WTC11 (cell line): ENCODE data around the gene UBE2R2. TPM values are rescaled to one million over a fixed set of nuclear protein-coding genes. Genes with fewer than 3 reads are reported as not detected.

Experiments used
- ATAC-seq: fragments of 200-7000 bp; cut with Tn5 transposase; 2 replicates; pipeline ENCODE4 v1.10.0; 2021; ENCODE audit warnings: mild to moderate bottlenecking, moderate library complexity
- CTCF ChIA-PET: fragments of 300-600 bp; sonication (Branson Sonifier 250); formaldehyde crosslinking; loops from one replicate; lab custom pipeline; 2021; ENCODE audit warnings: antibody characterized with exemption; lab: Charles Lee
- POLR2A ChIA-PET: fragments of 350-600 bp; sonication (Branson Sonifier 250); formaldehyde crosslinking; loops from one replicate; lab custom pipeline; 2021; ENCODE audit warnings: antibody characterized with exemption; lab: Charles Lee
- DNase-seq: peaks from one replicate; pipeline ENCODE4 v3.0.0; 2021; ENCODE audit warnings: low spot score
- H3K27ac Mint-ChIP-seq: 2 replicates; pipeline ENCODE4 v1.8.0; 2021; ENCODE audit warnings: mixed read lengths
- H3K27me3 Mint-ChIP-seq: 2 replicates; pipeline ENCODE4 v1.8.0; 2021; ENCODE audit warnings: low read depth, mild to moderate bottlenecking, moderate library complexity, mixed read lengths
- H3K36me3 Mint-ChIP-seq: 2 replicates; pipeline ENCODE4 v1.8.0; 2021; ENCODE audit warnings: mixed read lengths
- H3K4me1 Mint-ChIP-seq: 2 replicates; pipeline ENCODE4 v1.8.0; 2022; ENCODE audit warnings: mixed read lengths
- H3K4me3 Mint-ChIP-seq: 2 replicates; pipeline ENCODE4 v1.8.0; 2021; ENCODE audit warnings: mild to moderate bottlenecking, moderate library complexity, mixed read lengths
- H3K9me3 Mint-ChIP-seq: 2 replicates; pipeline ENCODE4 v1.8.0; 2021; ENCODE audit warnings: mixed read lengths
- CREM ChIP-seq: sonication (generic); formaldehyde crosslinking; IDR thresholded peaks from 2 replicates; pipeline ENCODE4 v1.8.1; 2022; ENCODE audit warnings: mild to moderate bottlenecking, missing genetic modification reagents, moderate library complexity
- MYBL2 ChIP-seq: sonication (generic); formaldehyde crosslinking; IDR thresholded peaks from 2 replicates; pipeline ENCODE4 v1.8.1; 2023; ENCODE audit warnings: mild to moderate bottlenecking, moderate library complexity, missing genetic modification reagents
- NR1H2 ChIP-seq: sonication (generic); formaldehyde crosslinking; IDR thresholded peaks from 2 replicates; pipeline ENCODE4 v1.9.0; 2021; ENCODE audit warnings: mild to moderate bottlenecking, moderate library complexity, missing genetic modification reagents
- RELA ChIP-seq: sonication (generic); formaldehyde crosslinking; IDR thresholded peaks from 2 replicates; pipeline ENCODE4 v1.8.1; 2022; ENCODE audit warnings: missing genetic modification reagents, mild to moderate bottlenecking, borderline replicate concordance
- ZNF121 ChIP-seq: sonication (generic); formaldehyde crosslinking; IDR thresholded peaks from 2 replicates; pipeline ENCODE4 v1.8.0; 2023; ENCODE audit warnings: missing genetic modification reagents
- ZNF317 ChIP-seq: sonication (generic); formaldehyde crosslinking; IDR thresholded peaks from 2 replicates; pipeline ENCODE4 v1.8.1; 2023; ENCODE audit warnings: low read depth, mild to moderate bottlenecking, moderate library complexity, missing genetic modification reagents, borderline replicate concordance
- ZNF396 ChIP-seq: fragments of 250-450 bp; sonication (Bioruptor Pico); IDR thresholded peaks from 2 replicates; pipeline ENCODE4 v1.8.0; 2021; ENCODE audit warnings: mild to moderate bottlenecking, moderate library complexity, borderline replicate concordance
- ZNF423 ChIP-seq: fragments of 250-450 bp; sonication (Bioruptor Pico); IDR thresholded peaks from 2 replicates; pipeline ENCODE4 v2.1.2; 2022; ENCODE audit warnings: mild to moderate bottlenecking, moderate library complexity
- total RNA-seq: library from RNA; stranded (reverse); gene quantifications from 3 replicates; pipeline ENCODE4 v1.2.3, GENCODE V29; 2021
- TF ChIP-seq, protein P1 (sequence below): sonication (generic); formaldehyde crosslinking; IDR thresholded peaks from 2 replicates; pipeline ENCODE4 v1.8.0; 2023; ENCODE audit warnings: mild to moderate bottlenecking, missing genetic modification reagents
- TF ChIP-seq, protein P2 (sequence below): fragments of 250-450 bp; sonication (Bioruptor Pico); IDR thresholded peaks from 2 replicates; pipeline ENCODE4 v1.8.0; 2021; ENCODE audit warnings: mild to moderate bottlenecking
- TF ChIP-seq, protein P3 (sequence below): sonication (generic); formaldehyde crosslinking; IDR thresholded peaks from 2 replicates; pipeline ENCODE4 v1.8.1; 2022; ENCODE audit warnings: low read depth, mild to moderate bottlenecking, moderate library complexity, missing genetic modification reagents, borderline replicate concordance
- TF ChIP-seq, protein P4 (sequence below): sonication (generic); formaldehyde crosslinking; IDR thresholded peaks from 2 replicates; pipeline ENCODE4 v1.8.0; 2022; ENCODE audit warnings: mild to moderate bottlenecking, missing genetic modification reagents
- TF ChIP-seq, protein P5 (sequence below): fragments of 250-450 bp; sonication (Bioruptor Pico); conservative IDR thresholded peaks from 2 replicates; pipeline ENCODE4 v1.9.0; 2021; ENCODE audit warnings: mild to moderate bottlenecking
- TF ChIP-seq, protein P6 (sequence below): fragments of 250-450 bp; sonication (Bioruptor Pico); IDR thresholded peaks from 2 replicates; pipeline ENCODE4 v1.9.0; 2021; ENCODE audit warnings: mild to moderate bottlenecking

UBE2R2 gene
- total RNA-seq, 1 experiment from 2014 or later, result 45.0 TPM

DNA sequence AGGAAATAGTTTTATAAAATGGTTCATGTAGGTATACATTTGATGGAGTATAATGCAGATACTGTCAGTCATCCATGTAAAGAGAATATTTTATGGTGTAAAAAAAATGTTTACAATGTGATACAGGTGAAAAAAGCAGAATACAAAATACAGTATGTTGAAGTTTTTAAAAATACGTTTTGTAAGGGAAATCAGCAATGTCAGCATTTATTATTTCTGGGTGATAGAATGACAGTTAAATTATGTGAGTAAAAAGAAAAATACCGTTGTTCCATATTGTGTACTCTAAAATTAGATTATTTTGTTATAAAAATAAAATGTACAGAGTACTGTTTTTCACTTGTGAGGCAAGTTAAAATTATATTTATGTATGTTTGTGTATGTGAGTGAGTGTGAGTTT lies 69.0 kb downstream of the UBE2R2 start (continued):
- TF ChIP-seq, protein P1, sequence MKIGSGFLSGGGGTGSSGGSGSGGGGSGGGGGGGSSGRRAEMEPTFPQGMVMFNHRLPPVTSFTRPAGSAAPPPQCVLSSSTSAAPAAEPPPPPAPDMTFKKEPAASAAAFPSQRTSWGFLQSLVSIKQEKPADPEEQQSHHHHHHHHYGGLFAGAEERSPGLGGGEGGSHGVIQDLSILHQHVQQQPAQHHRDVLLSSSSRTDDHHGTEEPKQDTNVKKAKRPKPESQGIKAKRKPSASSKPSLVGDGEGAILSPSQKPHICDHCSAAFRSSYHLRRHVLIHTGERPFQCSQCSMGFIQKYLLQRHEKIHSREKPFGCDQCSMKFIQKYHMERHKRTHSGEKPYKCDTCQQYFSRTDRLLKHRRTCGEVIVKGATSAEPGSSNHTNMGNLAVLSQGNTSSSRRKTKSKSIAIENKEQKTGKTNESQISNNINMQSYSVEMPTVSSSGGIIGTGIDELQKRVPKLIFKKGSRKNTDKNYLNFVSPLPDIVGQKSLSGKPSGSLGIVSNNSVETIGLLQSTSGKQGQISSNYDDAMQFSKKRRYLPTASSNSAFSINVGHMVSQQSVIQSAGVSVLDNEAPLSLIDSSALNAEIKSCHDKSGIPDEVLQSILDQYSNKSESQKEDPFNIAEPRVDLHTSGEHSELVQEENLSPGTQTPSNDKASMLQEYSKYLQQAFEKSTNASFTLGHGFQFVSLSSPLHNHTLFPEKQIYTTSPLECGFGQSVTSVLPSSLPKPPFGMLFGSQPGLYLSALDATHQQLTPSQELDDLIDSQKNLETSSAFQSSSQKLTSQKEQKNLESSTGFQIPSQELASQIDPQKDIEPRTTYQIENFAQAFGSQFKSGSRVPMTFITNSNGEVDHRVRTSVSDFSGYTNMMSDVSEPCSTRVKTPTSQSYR (CRISPR knock-in tag), result no peak
- TF ChIP-seq ZNF396 (CRISPR knock-in tag) (no peak), MYBL2 (CRISPR knock-in tag) (no peak), CREM (CRISPR knock-in tag) (no peak)
- TF ChIP-seq, protein P2, sequence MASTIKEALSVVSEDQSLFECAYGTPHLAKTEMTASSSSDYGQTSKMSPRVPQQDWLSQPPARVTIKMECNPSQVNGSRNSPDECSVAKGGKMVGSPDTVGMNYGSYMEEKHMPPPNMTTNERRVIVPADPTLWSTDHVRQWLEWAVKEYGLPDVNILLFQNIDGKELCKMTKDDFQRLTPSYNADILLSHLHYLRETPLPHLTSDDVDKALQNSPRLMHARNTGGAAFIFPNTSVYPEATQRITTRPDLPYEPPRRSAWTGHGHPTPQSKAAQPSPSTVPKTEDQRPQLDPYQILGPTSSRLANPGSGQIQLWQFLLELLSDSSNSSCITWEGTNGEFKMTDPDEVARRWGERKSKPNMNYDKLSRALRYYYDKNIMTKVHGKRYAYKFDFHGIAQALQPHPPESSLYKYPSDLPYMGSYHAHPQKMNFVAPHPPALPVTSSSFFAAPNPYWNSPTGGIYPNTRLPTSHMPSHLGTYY (CRISPR knock-in tag), result no peak
- TF ChIP-seq, protein P3, sequence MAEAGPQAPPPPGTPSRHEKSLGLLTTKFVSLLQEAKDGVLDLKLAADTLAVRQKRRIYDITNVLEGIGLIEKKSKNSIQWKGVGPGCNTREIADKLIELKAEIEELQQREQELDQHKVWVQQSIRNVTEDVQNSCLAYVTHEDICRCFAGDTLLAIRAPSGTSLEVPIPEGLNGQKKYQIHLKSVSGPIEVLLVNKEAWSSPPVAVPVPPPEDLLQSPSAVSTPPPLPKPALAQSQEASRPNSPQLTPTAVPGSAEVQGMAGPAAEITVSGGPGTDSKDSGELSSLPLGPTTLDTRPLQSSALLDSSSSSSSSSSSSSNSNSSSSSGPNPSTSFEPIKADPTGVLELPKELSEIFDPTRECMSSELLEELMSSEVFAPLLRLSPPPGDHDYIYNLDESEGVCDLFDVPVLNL (CRISPR knock-in tag), result no peak
- TF ChIP-seq, protein P4, sequence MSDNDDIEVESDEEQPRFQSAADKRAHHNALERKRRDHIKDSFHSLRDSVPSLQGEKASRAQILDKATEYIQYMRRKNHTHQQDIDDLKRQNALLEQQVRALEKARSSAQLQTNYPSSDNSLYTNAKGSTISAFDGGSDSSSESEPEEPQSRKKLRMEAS (CRISPR knock-in tag), result no peak

DNA sequence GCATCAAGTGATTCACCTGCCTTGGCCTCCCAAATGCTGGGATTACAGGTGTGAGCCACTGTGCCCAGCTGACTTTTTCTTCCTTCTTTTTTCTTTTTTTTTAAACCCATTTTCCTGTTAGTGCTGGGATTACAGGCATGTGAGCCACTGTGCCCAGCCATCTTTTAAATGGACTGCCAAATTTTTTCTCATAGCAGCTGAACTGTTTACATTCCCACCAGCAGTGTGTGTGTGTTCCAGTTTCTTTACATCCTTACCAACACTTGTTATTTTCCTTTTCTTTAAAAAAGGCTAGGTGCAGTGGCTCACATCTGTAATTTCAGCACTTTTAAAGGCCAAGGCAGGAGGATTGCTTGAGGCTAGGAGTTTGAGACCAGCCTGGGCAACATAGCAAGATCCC lies 76.9 kb downstream of the UBE2R2 start:
- no peak overlapping the region for H3K4me3 Mint-ChIP-seq
- H3K27me3 Mint-ChIP-seq, result no peaks in the 10 kb centered on the region
- ChIA-PET CTCF (interaction anchor here (1.2 kb wide), 1 partner anchor 19 kb away, joined by 3 read pairs; no protein-coding TSS in a partner anchor), POLR2A (interaction anchor here (1.0 kb wide), 1 partner anchor 9 kb away, joined by 3 read pairs; no protein-coding TSS in a partner anchor)
- no peaks in the 10 kb centered on the region for H3K9me3 Mint-ChIP-seq
- H3K4me1 Mint-ChIP-seq, result no peaks in the 10 kb centered on the region
- DNase-seq (no peak), ATAC-seq (no peak)
- peaks cover 14% of the 10 kb centered on the region; the same call in 1 of the 2 replicates for H3K36me3 Mint-ChIP-seq
- H3K27ac Mint-ChIP-seq, result no peak overlapping the region
- no peak for TF ChIP-seq ZNF317 (CRISPR knock-in tag)
- TF ChIP-seq, protein P5, sequence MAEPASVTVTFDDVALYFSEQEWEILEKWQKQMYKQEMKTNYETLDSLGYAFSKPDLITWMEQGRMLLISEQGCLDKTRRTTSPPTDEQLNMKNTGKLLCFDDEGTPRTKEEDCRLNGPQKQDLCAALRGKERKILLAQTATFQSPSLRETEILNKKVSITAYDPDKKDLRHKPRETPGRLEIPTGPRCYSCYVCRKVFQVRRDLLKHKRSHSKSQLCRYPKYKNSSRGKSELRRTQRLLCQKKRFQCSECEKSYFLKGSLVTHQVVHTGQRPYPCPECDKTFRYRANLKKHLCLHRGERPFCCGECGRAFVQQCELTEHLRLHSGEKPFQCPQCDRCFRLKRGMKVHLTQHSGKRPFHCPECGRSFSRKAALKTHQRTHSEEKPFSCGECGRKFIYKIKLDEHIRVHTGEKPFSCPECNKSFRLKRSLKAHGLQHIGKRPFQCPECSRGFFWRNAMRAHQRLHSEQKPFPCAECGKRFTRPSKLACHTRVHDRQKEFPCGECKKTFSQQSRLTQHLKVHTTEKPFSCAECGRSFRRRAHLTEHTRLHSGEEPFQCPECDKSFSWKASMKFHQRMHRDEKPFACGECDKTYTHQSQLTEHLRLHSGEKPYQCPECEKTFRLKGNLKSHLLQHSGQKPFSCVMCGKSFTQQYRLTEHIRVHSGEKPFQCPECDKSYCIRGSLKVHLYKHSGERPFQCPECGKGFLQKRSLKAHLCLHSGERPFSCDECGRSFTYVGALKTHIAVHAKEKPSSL (CRISPR knock-in tag), result no peak
- TF ChIP-seq, protein P1 (CRISPR knock-in tag), result no peak
- no peak for TF ChIP-seq NR1H2 (CRISPR knock-in tag)
- TF ChIP-seq ZNF423 (CRISPR knock-in tag), result no peak

DNA sequence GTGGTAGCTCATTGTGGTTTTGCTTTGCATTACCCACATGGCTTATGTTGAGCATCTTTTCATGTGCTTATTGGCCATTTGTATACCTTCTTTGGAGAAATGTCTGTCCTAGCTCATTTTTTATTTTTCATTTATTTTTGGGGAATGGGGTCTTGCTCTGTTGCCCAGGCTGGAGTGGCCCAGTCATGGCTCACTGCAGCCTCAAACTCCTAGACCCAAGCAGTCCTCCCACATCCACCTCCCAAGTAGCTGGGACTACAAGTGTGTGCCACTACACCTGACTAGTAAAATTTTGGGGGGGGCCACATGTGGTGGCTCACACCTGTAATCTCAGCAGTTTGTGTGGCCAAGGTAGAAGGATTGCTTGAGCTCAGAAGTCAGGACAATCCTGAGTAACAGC lies 77.4 kb downstream of the UBE2R2 start:
- DNase-seq (no peak), ATAC-seq (no peak)
- POLR2A ChIA-PET, result interaction anchor here (1.0 kb wide), 1 partner anchor 10 kb away, joined by 3 read pairs; no protein-coding TSS in a partner anchor
- Mint-ChIP-seq H3K27ac (no peak overlapping the region), H3K27me3 (no peaks in the 10 kb centered on the region), H3K9me3 (no peaks in the 10 kb centered on the region), H3K36me3 (peaks cover 14% of the 10 kb centered on the region; the same call in 1 of the 2 replicates), H3K4me1 (no peaks in the 10 kb centered on the region), H3K4me3 (no peak overlapping the region)
- CTCF ChIA-PET, result interaction anchor here (1.2 kb wide), 1 partner anchor 20 kb away, joined by 3 read pairs; no protein-coding TSS in a partner anchor
- no peak for TF ChIP-seq RELA (CRISPR knock-in tag)
- peak; percentile 84; the same call in 1 of the 2 replicates for TF ChIP-seq ZNF121 (CRISPR knock-in tag)
- TF ChIP-seq, protein P6, sequence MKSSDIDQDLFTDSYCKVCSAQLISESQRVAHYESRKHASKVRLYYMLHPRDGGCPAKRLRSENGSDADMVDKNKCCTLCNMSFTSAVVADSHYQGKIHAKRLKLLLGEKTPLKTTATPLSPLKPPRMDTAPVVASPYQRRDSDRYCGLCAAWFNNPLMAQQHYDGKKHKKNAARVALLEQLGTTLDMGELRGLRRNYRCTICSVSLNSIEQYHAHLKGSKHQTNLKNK, result no peak
